Posterior cingulate gyrus (tissue), 11 donors: ENCODE data around the gene PHLPP1.
"Not testable (repeated sequence)": the region's sequence is repeated elsewhere in the genome, so short reads cannot be mapped to it uniquely, and the experiment has no call there.

Experiments used
- DNase-seq, 10 donors: peaks; one replicate each; pipeline versions ENCODE4 v3.0.0 to v3.0.0-alpha.2; 2020 to 2021; ENCODE audit warnings: mixed read lengths in 3 of 10
- intact Hi-C: fragments of 100-400 bp; cut with DNase I; formaldehyde crosslinking; loops from one replicate; pipeline ENCODE4 v1.15.1; 2023

Gene PHLPP1

GRCh38 chr18:62876111-62876510 is 160.8 kb downstream of the PHLPP1 start:
- no peak for DNase-seq
- intact Hi-C loops = no loop called here

- intact Hi-C loops = no loop called here
- DNase-seq = no peak
Observed at GRCh38 chr18:62876828-62877227, 161.5 kb downstream of the PHLPP1 start.

DNA sequence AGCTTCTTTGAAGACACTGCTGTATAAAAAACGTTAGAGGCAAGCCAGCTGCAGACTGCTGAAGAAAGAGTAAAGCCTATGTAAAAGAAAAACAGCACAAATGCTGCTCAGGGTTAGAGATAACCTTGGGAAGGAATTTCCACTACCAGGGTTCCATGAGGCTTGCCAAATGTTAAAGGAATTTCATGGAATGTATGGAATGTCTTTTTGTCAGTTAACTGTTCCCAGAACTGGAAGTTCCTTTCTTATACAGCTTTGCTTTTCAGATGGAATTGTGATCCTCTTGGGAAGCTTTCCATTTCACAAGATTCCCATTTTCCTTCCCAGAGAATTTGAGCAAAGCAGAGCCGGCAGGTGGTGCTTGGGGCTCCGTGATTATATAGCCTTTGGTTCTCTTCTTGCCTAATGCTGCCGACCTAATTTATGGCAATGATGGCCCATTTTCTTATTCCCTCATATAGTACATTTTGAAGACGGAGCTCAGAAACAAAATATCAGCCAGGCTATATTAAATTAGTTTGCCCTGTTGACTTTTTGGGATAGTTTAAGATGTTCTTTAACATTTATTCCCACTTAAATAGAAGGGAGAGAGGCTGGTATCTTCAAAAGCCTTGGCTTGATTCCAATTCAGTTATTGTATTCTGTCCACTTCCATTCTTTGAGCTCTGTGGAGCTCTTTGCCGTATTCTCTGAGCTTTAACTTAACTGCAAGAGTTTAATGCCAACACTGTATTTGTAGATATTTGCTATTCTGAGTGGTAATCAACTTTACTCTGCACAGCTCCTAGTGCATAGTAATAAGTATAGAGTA is 162.3 kb downstream of the PHLPP1 start:
- intact Hi-C loops = no loop called here
- DNase-seq = no peak

DNA sequence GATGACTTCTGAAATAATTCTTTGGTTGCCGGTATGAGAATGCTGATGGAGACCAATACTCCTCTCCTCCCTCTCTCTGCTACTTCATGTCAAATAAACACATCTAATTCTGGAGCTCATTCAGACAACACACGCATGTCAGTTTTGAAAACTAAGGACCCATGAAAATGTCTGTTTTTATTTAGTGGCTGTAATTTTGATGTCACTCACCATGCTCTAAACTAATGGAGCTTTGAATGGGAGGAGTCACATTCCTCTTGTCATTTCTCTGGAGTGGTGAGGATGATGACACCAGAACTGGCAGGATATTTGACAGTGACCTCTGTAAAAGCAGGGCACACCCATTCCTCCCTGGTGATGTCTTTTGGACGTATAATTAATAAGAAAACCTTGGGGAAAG is 163.0 kb downstream of the PHLPP1 start:
- DNase-seq = no peak
- intact Hi-C loops = no loop called here

DNA sequence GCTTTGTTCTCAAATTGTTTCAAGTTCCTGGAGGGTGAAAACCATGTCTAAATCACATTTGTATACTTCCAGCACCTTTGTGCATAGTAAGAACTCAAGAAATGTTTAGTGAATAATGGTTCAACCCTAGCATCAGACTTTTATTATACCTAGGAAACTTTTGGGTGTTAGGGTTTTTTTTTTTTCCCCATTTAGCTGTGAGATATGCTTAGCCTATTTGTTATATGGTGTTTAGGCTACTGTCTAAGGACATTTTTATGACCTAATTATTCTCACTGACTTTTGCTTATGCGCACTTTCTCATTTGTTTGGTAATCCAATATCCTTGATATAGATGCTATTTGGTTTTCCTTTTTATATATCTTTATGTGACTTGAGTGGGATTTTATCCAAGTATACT is 164.7 kb downstream of the PHLPP1 start:
- intact Hi-C loops = no loop called here
- DNase-seq = no peak

- intact Hi-C loops = no loop called here
- DNase-seq = no peak
Observed at GRCh38 chr18:62880673-62881364, 165.5 kb downstream of the PHLPP1 start.

- no peak for DNase-seq
Observed at GRCh38 chr18:62881509-62882016, 166.2 kb downstream of the PHLPP1 start.

DNA sequence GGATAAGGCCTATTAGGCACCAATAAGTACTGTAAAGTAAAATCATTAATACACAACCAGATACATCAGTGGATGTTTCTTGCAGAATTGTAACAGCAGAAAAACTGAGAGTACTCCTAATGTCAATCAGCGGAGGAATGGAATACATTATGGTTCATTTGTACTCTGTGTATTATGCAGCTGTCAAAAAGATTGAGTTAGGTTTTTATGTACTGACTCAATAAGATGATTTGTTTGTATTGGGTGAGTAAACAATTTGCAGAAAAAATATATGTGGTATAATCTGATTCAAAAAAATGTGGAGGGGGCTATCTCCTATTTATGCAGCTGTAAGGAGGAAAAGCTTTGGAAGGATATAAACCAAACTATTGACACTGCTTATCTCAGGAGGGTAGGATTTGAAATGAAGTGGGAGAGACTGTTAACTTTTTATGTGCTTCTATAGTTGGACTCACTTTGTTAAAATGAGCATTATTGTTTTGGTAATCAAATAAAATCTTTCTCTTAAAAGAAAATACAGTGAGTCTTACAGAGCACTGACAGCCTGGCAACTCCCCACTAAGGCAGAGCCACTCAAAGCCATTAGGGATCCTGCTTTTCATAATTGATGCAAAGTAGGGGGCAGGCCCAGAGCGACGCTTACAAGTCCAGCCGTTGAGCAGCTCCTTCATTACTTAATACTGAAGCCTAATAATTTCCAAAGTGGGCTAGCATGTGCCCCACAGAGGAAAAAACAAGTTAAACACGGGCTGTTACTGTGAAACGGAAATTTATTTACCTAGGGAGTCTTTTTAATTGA is 168.8 kb downstream of the PHLPP1 start:
- no peak for DNase-seq
- intact Hi-C loops = no loop called here

More at GRCh38 chr18:62881509-62882016, 166.2 kb downstream of the PHLPP1 start:
- intact Hi-C loops = no loop called here

DNA sequence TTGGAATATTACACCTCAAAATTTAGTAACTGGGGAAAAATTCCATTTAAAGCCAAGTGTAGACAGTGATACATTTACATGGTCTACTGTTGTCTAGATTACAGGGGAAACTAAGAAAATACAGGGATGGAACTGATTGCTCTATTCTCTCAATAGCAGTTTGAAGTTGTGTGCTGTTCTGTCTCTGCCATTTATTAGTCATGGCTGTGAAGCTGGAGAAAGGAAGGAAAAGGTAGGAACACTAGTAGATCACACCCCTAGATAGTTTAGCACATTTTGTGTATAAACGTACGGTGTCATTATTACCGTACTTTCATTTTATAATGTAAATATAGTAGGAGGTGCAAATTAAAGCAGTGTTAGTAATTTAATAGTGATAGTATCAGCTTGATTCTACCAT is 170.5 kb downstream of the PHLPP1 start:
- intact Hi-C loops = no loop called here
- no peak for DNase-seq

DNA sequence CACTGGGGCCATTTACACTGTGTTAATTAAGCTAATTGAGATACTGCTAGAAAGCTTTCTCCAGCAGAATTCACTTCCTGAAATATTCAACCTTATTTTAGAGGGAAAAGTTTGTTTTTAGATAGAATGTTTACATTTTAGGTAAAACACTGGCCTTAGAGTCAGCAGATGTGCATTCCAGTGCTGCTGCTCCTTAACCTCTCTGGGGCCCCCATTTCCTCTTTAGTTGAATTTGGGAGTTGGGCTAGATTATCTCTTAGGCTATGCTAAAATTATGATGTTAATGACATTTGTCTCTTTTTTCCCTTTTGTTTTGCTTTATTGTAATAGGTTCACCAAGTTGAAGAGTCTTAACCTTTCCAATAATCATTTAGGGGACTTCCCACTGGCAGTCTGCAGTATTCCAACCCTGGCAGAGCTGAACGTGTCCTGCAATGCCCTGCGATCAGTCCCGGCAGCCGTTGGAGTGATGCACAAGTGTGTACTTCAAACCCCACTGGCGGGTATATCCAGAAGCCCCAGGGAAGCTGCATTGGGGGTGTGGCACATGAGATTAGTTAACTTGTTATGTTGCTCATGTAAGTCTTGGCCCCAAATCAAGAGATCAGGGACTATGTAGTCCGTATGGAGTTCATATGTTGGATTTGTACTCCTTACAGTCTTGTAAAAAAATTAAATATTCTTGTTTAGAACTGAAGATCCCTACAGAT is 179.5 kb downstream of the PHLPP1 start:
- intact Hi-C loops = no loop called here
- DNase-seq = no peak

DNA sequence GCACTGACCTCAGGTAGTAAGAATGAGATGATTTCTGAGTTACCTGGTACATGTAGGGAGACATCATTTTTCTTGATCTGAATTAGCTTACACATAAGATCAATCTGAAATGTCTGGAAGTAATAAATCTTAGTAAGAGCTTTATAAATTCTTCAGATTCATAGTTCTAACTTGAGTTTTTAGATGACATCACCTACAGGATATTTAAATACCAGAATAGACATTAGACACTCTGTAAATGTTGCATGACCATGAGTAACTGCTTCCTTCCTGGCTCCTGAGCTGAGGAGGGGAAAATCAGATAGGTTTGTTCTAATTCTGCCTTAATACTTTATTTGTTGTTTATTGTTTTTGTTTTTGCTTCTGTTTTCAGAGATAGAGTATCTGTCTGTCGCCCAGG is 181.8 kb downstream of the PHLPP1 start:
- DNase-seq = no peak
- intact Hi-C loops = no loop called here

GRCh38 chr18:62898359-62898758 is 183.0 kb downstream of the PHLPP1 start:
- intact Hi-C loops = no loop called here
- DNase-seq = no peak

- intact Hi-C loops = no loop called here
- no peak for DNase-seq
Observed at GRCh38 chr18:62899534-62899933, 184.2 kb downstream of the PHLPP1 start.

DNA sequence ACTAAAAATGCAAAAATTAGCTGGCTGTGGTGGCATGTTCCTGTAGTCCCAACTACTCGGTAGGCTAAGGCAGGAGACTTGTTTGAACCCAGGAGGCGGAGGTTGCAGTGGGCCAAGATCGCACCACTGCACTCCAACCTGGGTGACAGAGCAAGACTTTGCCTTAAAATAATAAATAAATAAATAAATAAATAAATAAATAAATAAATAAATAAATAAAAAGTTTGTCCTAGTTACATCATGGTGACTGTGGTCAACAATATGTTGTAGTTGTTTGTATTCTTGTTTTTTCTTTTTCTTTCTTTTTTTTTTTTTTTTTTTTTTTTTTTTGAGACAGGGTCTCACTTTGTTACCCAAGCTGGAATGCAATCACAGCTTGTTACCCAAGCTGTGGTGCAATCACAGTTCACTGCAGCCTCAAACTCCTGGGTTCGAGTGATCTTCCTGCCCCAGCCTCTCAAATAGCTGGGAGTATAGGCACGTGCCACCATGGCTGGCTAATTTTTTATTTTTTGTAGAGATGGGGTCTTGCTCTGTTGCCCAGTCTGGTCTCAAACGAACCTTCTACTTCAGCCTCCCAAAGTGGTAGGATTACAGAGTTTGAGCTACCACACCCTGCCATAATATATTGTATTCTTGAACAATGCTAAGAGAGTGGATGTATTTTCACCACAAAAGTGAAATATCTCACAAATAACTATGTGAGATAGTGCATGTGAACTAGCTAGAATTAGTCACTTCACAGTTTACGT is 185.0 kb downstream of the PHLPP1 start:
- no peak for DNase-seq
- intact Hi-C loops = loop anchor here (5.0 kb wide), 1 partner anchor 183 kb away; the partner anchor contains the start of gene PHLPP1

DNA sequence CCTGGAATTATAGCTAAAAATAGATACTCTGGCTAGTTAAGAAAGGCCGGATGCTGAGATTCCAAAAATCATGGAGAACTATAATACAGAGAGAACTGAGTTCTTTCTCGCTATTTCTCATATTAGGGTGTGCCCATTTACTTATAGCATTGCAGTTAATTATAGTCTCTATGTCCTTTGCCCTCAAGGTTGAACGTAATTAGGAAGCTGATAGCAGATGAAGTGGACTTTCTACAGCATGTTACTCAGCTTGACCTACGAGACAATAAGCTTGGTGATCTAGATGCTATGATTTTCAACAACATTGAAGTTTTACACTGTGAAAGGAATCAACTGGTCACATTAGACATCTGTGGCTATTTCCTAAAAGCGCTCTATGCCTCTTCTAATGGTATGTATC is 187.4 kb downstream of the PHLPP1 start:
- intact Hi-C loops = loop anchor here (5.0 kb wide), 1 partner anchor 185 kb away; the partner anchor contains the start of gene PHLPP1

GRCh38 chr18:62904396-62905285 is 189.3 kb downstream of the PHLPP1 start:
- intact Hi-C loops = loop anchor here (5.0 kb wide), 1 partner anchor 187 kb away; the partner anchor contains the start of gene PHLPP1
- DNase-seq = no peak

More for the DNA sequence above, 187.4 kb downstream of the PHLPP1 start:
- no peak for DNase-seq

- DNase-seq = no peak
- intact Hi-C loops = no loop called here
Observed at GRCh38 chr18:62912885-62913284, 197.5 kb downstream of the PHLPP1 start.

GRCh38 chr18:62913824-62914223 is 198.5 kb downstream of the PHLPP1 start:
- DNase-seq, intact Hi-C loops: not testable (repeated sequence)
